ENCODE results near the gene ORC3. TPM values are rescaled to one million over a fixed set of nuclear protein-coding genes. Genes with fewer than 3 reads are reported as not detected.
A peak's percentile ranks its signal among the peaks of the same experiment; 100 is the strongest.

ORC3 gene
- total RNA-seq, 2 donors from 2014 or later: 48.3 to 62.4 TPM

DNA sequence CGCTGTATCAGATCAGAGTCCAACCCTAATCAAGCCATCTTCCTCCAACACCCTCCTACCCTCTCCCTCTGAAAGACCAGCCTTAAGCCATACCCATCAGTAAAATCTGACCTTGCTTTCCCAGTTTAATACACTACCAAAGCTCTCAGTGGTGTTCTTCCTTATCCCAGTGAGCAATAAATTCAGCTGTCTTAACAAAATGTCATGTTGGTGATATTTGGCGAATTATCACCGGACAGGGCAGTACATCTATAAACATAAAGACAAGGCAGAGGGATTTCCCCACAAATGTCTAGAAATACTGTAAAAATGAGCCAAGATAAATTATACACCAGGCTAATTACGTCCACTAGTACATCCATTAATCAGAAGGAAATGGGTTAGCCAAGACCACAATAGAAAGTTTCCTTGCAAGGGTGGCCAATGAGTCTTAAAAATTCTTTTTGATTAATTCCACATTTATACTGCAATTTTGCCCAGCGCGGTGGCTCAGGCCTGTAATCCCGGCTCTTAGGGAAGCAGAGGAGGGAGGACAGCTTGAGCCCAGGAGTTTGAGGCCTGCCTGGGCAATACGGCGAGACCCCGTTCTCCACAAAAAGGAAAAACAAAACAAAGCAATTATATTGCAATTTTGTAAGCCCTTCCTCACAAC lies 1.1 kb upstream of the ORC3 start:
- H3K27ac Mint-ChIP-seq: peak overlapping the region; percentile 95
- no peak overlapping the region for H3K27ac ChIP-seq (ENCODE audit: low read depth, low read length)

GRCh38 chr6:87590417-87590880 lies 514 bp downstream of the ORC3 start:
- Histone ChIP-seq H3K9ac (ENCODE audit: extremely low read depth, low read length, poor library complexity, severe bottlenecking) (peak overlapping the region; percentile 91), H3K4me1 (ENCODE audit: control insufficient read depth, insufficient read depth, low read length) (peaks cover 2% of the 10 kb centered on the region), H3K36me3 (ENCODE audit: control insufficient read depth, insufficient read depth, low read length) (peaks cover 31% of the 10 kb centered on the region), H3K27ac (ENCODE audit: low read depth, low read length) (peak overlapping the region; percentile 73), H3K9me3 (ENCODE audit: control insufficient read depth, low read length) (no peaks in the 10 kb centered on the region), H3K27me3 (ENCODE audit: control insufficient read depth, insufficient read depth, low read length, poor library complexity, severe bottlenecking) (no peaks in the 10 kb centered on the region), H3K4me3 (ENCODE audit: low read length) (peak overlapping the region; percentile 91)
- Mint-ChIP-seq H3K4me1 (peaks cover 38% of the 10 kb centered on the region), H3K9me3 (peaks cover 1% of the 10 kb centered on the region), H3K27me3 (ENCODE audit: insufficient read depth) (no peaks in the 10 kb centered on the region), H3K36me3 (ENCODE audit: low read depth) (peaks cover 37% of the 10 kb centered on the region), H3K4me3 (peak overlapping the region; percentile 81), H3K27ac (peak overlapping the region; percentile 93)
- TF ChIP-seq, protein P1, sequence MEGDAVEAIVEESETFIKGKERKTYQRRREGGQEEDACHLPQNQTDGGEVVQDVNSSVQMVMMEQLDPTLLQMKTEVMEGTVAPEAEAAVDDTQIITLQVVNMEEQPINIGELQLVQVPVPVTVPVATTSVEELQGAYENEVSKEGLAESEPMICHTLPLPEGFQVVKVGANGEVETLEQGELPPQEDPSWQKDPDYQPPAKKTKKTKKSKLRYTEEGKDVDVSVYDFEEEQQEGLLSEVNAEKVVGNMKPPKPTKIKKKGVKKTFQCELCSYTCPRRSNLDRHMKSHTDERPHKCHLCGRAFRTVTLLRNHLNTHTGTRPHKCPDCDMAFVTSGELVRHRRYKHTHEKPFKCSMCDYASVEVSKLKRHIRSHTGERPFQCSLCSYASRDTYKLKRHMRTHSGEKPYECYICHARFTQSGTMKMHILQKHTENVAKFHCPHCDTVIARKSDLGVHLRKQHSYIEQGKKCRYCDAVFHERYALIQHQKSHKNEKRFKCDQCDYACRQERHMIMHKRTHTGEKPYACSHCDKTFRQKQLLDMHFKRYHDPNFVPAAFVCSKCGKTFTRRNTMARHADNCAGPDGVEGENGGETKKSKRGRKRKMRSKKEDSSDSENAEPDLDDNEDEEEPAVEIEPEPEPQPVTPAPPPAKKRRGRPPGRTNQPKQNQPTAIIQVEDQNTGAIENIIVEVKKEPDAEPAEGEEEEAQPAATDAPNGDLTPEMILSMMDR (conservative IDR thresholded peaks at IDR 0.05): no peak
- WGBS, 2 experiments (ENCODE audit: insufficient coverage in 1 of 2, insufficient read length in 1 of 2): 1 to 2% methylated on average over 6 to 11 of the region's 11 CpGs
- no peak for DNase-seq

More for the DNA sequence above, 1.1 kb upstream of the ORC3 start:
- TF ChIP-seq, protein P1 (conservative IDR thresholded peaks at IDR 0.05): no peak
- Mint-ChIP-seq H3K27me3 (ENCODE audit: insufficient read depth) (no peaks in the 10 kb centered on the region), H3K9me3 (peaks cover 1% of the 10 kb centered on the region), H3K4me1 (peaks cover 31% of the 10 kb centered on the region), H3K36me3 (ENCODE audit: low read depth) (peaks cover 39% of the 10 kb centered on the region), H3K4me3 (peak overlapping the region; percentile 81)
- Histone ChIP-seq H3K36me3 (ENCODE audit: control insufficient read depth, insufficient read depth, low read length) (peaks cover 39% of the 10 kb centered on the region), H3K9ac (ENCODE audit: extremely low read depth, low read length, poor library complexity, severe bottlenecking) (peak overlapping the region; percentile 91), H3K4me1 (ENCODE audit: control insufficient read depth, insufficient read depth, low read length) (no peaks in the 10 kb centered on the region), H3K4me3 (ENCODE audit: low read length) (peak overlapping the region; percentile 91), H3K27me3 (ENCODE audit: control insufficient read depth, insufficient read depth, low read length, poor library complexity, severe bottlenecking) (no peaks in the 10 kb centered on the region), H3K9me3 (ENCODE audit: control insufficient read depth, low read length) (no peaks in the 10 kb centered on the region)
- DNase-seq: no peak
- 48 to 51% methylated on average over 8 to 10 of the region's 10 CpGs for WGBS, 2 experiments (ENCODE audit: insufficient coverage in 1 of 2, insufficient read length in 1 of 2)

DNA sequence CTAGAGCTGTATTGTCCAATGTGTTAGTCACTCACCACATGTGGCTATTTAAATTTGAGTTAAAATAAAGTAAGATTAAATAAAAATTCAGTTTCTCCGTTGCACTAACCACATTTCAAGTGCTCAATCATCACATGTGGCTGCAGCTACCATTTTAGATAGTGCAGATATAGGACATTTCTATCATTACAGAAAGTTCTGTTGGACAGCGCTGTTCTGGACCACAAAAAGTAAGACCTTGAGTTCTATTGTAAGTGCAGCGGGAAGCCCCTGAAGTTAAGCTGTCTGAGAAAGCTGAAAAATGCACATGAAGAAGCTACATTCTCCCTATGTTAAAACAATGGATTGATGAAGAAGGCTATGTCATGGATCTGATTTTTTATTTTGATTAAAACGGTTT lies 1.1 kb downstream of the ORC3 start:
- DNase-seq: no peak
- Histone ChIP-seq H3K36me3 (ENCODE audit: control insufficient read depth, insufficient read depth, low read length) (peaks cover 32% of the 10 kb centered on the region), H3K9me3 (ENCODE audit: control insufficient read depth, low read length) (no peaks in the 10 kb centered on the region), H3K9ac (ENCODE audit: extremely low read depth, low read length, poor library complexity, severe bottlenecking) (peak overlapping the region; percentile 91), H3K4me1 (ENCODE audit: control insufficient read depth, insufficient read depth, low read length) (peaks cover 2% of the 10 kb centered on the region), H3K27me3 (ENCODE audit: control insufficient read depth, insufficient read depth, low read length, poor library complexity, severe bottlenecking) (no peaks in the 10 kb centered on the region), H3K27ac (ENCODE audit: low read depth, low read length) (no peak overlapping the region), H3K4me3 (ENCODE audit: low read length) (peak overlapping the region; percentile 91)
- TF ChIP-seq, protein P1 (conservative IDR thresholded peaks at IDR 0.05): no peak
- 66 to 69% methylated on average over 4 of the region's 4 CpGs for WGBS, 2 experiments (ENCODE audit: insufficient coverage in 1 of 2, insufficient read length in 1 of 2)
- peaks cover 1% of the 10 kb centered on the region for H3K9me3 Mint-ChIP-seq
- H3K36me3 Mint-ChIP-seq (ENCODE audit: low read depth): peaks cover 39% of the 10 kb centered on the region
- no peaks in the 10 kb centered on the region for H3K27me3 Mint-ChIP-seq (ENCODE audit: insufficient read depth)
- H3K27ac Mint-ChIP-seq: no peak overlapping the region
- H3K4me3 Mint-ChIP-seq: peak overlapping the region; percentile 81
- H3K4me1 Mint-ChIP-seq: peaks cover 39% of the 10 kb centered on the region
